Keratinocyte (primary cell): ENCODE data around the gene SEC61A2. TPM values are rescaled to one million over a fixed set of nuclear protein-coding genes. Genes with fewer than 3 reads are reported as not detected.

Experiments
- DNase-seq: peaks from one replicate; pipeline ENCODE4 v3.0.0-alpha.2; 2011; ENCODE audit warnings: low read depth, missing footprints, low spot score
- FAIRE-seq: peaks from 2 replicates; lab custom pipeline; 2011; peaks lifted over from hg19 to GRCh38; lab: Jason Lieb, UNC
- H2AFZ ChIP-seq: 2 replicates; pipeline ENCODE4 v1.6.0; 2012; ENCODE audit warnings: low read length, control low read depth, inconsistent platforms; ENCODE audit not compliant: control insufficient read depth
- H3K27ac ChIP-seq: 2 replicates; pipeline ENCODE4 v1.5.1; 2011; ENCODE audit warnings: low read length; ENCODE audit not compliant: control insufficient read depth, insufficient read depth
- H3K27me3 ChIP-seq: 3 replicates; pipeline ENCODE4 v1.6.0; 2011; ENCODE audit warnings: low read length; ENCODE audit not compliant: control insufficient read depth, insufficient read depth; ENCODE audit errors: extremely low read depth
- H3K36me3 ChIP-seq, 2 experiments: 2 replicates in 1 of 2; 3 replicates in 1 of 2; pipeline ENCODE4 v1.5.1; 2011; ENCODE audit warnings: low read length in 2 of 2, mild to moderate bottlenecking in 1 of 2; ENCODE audit not compliant: control insufficient read depth in 2 of 2, insufficient read depth in 2 of 2; ENCODE audit errors: extremely low read depth in 1 of 2
- H3K4me1 ChIP-seq: 3 replicates; pipeline ENCODE4 v1.5.1; 2011; ENCODE audit warnings: low read length; ENCODE audit not compliant: control insufficient read depth, insufficient read depth; ENCODE audit errors: extremely low read depth
- H3K4me2 ChIP-seq: 3 replicates; pipeline ENCODE4 v1.6.0; 2011; ENCODE audit warnings: low read depth, low read length; ENCODE audit not compliant: control insufficient read depth, insufficient read depth; ENCODE audit errors: extremely low read depth
- H3K4me3 ChIP-seq, 3 experiments: fragments of 200-600 bp in 1 of 3; sonication (generic) in 1 of 3; 2 replicates in 2 of 3; 3 replicates in 1 of 3; pipeline ENCODE4 v1.5.1; 2011 to 2016; ENCODE audit warnings: low read length in 3 of 3, mild to moderate bottlenecking in 3 of 3, control low read depth in 2 of 3, inconsistent platforms in 1 of 3, low read depth in 1 of 3, mixed read lengths in 1 of 3, mixed run types in 1 of 3, moderate library complexity in 1 of 3; ENCODE audit not compliant: control insufficient read depth in 2 of 3, insufficient read depth in 2 of 3; ENCODE audit errors: extremely low read depth in 1 of 3
- H3K79me2 ChIP-seq: 2 replicates; pipeline ENCODE4 v1.6.0; 2012; ENCODE audit warnings: low read length; ENCODE audit not compliant: control insufficient read depth, insufficient read depth
- H3K9ac ChIP-seq: 3 replicates; pipeline ENCODE4 v1.6.0; 2011; ENCODE audit warnings: low read length; ENCODE audit not compliant: control insufficient read depth, insufficient read depth; ENCODE audit errors: extremely low read depth
- H3K9me1 ChIP-seq: 3 replicates; pipeline ENCODE4 v1.6.0; 2011; ENCODE audit warnings: low read length; ENCODE audit not compliant: control insufficient read depth, insufficient read depth; ENCODE audit errors: extremely low read depth
- H3K9me3 ChIP-seq: 2 replicates; pipeline ENCODE4 v1.5.1; 2012; ENCODE audit warnings: low read depth, low read length; ENCODE audit not compliant: control insufficient read depth
- H4K20me1 ChIP-seq: 3 replicates; pipeline ENCODE4 v1.6.0; 2011; ENCODE audit warnings: low read length; ENCODE audit not compliant: control insufficient read depth, insufficient read depth; ENCODE audit errors: extremely low read depth
- EZH2 ChIP-seq: IDR thresholded peaks from one replicate; pipeline ENCODE4 v1.6.1; 2012; ENCODE audit warnings: inconsistent platforms, mild to moderate bottlenecking, low read length, moderate library complexity
- dilution Hi-C: fragments of 300-500 bp; cut with MboI; formaldehyde crosslinking; loops from one replicate; pipeline ENCODE4 v1.7.0; 2020; ENCODE audit warnings: low sequenced_read_pairs; ENCODE audit not compliant: extremely low pct_ligation_motif_present
- polyA minus RNA-seq, 3 experiments: library from RNA; depleted of rRNA, polyadenylated mRNA; stranded (reverse); fragments of >200 nt; gene quantifications; 1 replicate in 1 of 3; 2 replicates in 1 of 3; 3 replicates in 1 of 3; pipeline ENCODE4 v1.2.3, GENCODE V29; 2011
- polyA plus RNA-seq, 5 experiments: library from polyadenylated mRNA; depleted of rRNA in 3 of 5; stranded (reverse) in 3 of 5; stranded (forward) in 1 of 5; unstranded in 1 of 5; fragments of >200 nt; gene quantifications; 1 replicate in 1 of 5; 2 replicates in 3 of 5; 3 replicates in 1 of 5; pipeline versions ENCODE4 v1.2.1 to v1.2.3, GENCODE V29; 2011 to 2012; ENCODE audit warnings: missing spikeins in 2 of 5, low read depth in 1 of 5, low replicate concordance in 1 of 5
- TF ChIP-seq, protein P1 (sequence below), 3 experiments: IDR thresholded peaks in 1 of 3; conservative IDR thresholded peaks in 1 of 3; optimal IDR thresholded peaks in 1 of 3; 2 replicates in 2 of 3; 3 replicates in 1 of 3; pipeline versions ENCODE3 to v1.5.1; 2011; ENCODE audit warnings: low read length in 3 of 3, mild to moderate bottlenecking in 3 of 3, moderate library complexity in 2 of 3, control low read depth in 1 of 3, inconsistent platforms in 1 of 3; ENCODE audit not compliant: insufficient read depth in 2 of 3; ENCODE audit errors: extremely low read depth in 1 of 3

The SEC61A2 gene
- polyA plus RNA-seq (11.5 to 13.7 TPM (median 13.5 TPM) in 3 replicates), polyA minus RNA-seq (3.2 to 13.8 TPM (median 8.9 TPM) in 3 replicates)
- polyA plus RNA-seq (2011; ENCODE audit: low read depth) = 2.8 TPM
- polyA plus RNA-seq (2011; cell fraction: cytosol; rRNA removed) = 6.4 and 10.3 TPM in 2 replicates
- 36.4 and 40.0 TPM in 2 replicates for polyA plus RNA-seq (2011; cell fraction: nucleus; rRNA removed)
- polyA plus RNA-seq (2012; ENCODE audit: low replicate concordance) = 5.7 and 7.0 TPM in 2 replicates
- polyA minus RNA-seq (2011; cell fraction: cytosol; rRNA and poly(A)+ RNA removed) = 7.9 TPM
- polyA minus RNA-seq (2011; cell fraction: nucleus; rRNA and poly(A)+ RNA removed) = 13.3 and 16.3 TPM in 2 replicates

DNA sequence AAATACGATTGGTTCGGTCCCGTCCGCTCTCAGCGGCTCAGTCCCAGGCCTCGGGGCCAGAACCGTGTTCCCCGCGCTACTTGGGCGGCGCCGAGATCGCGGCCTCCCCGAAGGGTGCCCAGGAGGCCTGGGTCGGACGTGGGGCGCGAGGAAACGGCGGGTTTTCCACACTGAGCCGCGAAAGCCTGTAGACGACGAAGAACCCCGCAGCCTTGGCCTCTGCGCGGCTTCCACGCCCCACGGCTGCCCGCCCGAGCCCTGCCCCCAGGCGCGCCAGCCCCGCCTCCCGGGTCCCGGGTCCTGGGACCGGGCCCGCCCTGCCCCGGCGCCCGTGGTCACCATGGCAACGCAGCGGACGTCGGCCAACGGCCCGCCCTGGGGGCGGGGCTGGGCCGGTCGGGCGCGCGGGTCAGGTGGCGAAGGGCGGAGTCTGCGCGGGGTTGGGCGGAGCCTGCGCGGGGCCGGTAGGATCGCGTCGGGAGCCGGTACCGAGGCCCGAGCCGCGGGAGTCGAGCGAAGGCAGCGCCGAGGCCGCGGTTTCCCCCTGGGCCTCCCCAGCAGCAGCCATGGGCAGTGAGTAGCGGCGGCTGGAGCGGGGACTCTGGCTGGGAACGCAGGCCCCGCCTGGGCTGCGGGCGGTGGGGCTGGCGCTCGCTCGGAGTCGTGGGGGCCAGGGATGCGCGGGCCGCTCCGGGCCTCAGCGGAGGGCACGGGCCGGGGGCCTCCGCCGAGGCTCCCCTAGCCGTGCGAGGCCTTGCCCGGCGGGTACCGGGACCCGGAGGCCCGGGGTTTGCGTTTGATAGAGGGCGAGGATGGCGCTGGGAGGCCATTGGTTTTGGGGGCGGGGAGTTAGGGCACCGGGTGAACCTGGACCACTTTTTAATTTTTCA, at the start of gene SEC61A2:
TSS of gene SEC61A2 (plus strand) at position 456 of the 890 bp plus-strand sequence. CDS start at position 567, 111 bp downstream.
- DNase-seq = no peak
- H3K79me2 ChIP-seq = peaks cover 16% of the 10 kb centered on the region
- H3K9ac ChIP-seq = peak within 1 kb of the TSS; percentile 82
- H3K4me2 ChIP-seq = peak within 1 kb of the TSS; percentile 95
- peak within 1 kb of the TSS; percentile 80 for H3K27ac ChIP-seq
- TF ChIP-seq, protein P1, sequence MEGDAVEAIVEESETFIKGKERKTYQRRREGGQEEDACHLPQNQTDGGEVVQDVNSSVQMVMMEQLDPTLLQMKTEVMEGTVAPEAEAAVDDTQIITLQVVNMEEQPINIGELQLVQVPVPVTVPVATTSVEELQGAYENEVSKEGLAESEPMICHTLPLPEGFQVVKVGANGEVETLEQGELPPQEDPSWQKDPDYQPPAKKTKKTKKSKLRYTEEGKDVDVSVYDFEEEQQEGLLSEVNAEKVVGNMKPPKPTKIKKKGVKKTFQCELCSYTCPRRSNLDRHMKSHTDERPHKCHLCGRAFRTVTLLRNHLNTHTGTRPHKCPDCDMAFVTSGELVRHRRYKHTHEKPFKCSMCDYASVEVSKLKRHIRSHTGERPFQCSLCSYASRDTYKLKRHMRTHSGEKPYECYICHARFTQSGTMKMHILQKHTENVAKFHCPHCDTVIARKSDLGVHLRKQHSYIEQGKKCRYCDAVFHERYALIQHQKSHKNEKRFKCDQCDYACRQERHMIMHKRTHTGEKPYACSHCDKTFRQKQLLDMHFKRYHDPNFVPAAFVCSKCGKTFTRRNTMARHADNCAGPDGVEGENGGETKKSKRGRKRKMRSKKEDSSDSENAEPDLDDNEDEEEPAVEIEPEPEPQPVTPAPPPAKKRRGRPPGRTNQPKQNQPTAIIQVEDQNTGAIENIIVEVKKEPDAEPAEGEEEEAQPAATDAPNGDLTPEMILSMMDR (optimal IDR thresholded peaks at IDR 0.05 in 1 of 3, IDR thresholded peaks at IDR 0.05 in 1 of 3, conservative IDR thresholded peaks at IDR 0.05 in 1 of 3; ENCODE audit: extremely low read depth in 1 of 3, insufficient read depth in 2 of 3, low read length in 3 of 3) = no peak
- TF ChIP-seq EZH2 = no peak
- H4K20me1 ChIP-seq = no peaks in the 10 kb centered on the region
- peak within 1 kb of the TSS; percentile 81 to 84 (median 84) for H3K4me3 ChIP-seq
- no peaks in the 10 kb centered on the region for H3K36me3 ChIP-seq
- H2AFZ ChIP-seq = peak within 1 kb of the TSS; percentile 96
- H3K4me1 ChIP-seq = no peaks in the 10 kb centered on the region
- no peak for FAIRE-seq
- H3K9me3 ChIP-seq = no peaks in the 10 kb centered on the region
- dilution Hi-C loops = no loop called here
- H3K9me1 ChIP-seq = no peaks in the 10 kb centered on the region
- H3K27me3 ChIP-seq = no peaks in the 10 kb centered on the region

DNA sequence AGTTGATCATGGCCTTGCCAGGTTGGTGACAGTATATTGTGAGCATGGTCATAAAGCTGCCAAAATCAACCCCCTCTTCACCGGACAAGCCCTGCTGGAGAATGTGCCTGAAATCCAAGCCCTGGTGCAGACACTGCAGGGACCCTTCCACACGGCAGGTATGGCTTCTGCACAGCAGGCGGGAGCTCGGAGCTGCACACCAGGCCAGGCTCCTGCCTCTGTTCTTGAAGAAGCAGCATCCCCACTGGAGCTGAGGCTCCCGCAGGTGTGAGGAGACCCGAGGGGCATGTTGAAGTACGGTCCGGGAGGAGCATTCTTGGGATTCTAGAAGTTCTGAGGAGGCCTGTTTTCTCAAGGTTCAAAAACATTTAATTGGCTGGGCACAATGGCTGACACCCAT, 48.0 kb upstream of the SEC61A2 start:
- Histone ChIP-seq H3K36me3 (peaks cover 0 to 3% of the 10 kb centered on the region in 2 experiments), H3K4me1 (peaks cover 3% of the 10 kb centered on the region), H3K9me1 (no peaks in the 10 kb centered on the region), H3K79me2 (no peaks in the 10 kb centered on the region), H3K27ac (no peak overlapping the region), H3K9me3 (no peaks in the 10 kb centered on the region), H3K4me3 (no peak overlapping the region), H4K20me1 (peaks cover 2% of the 10 kb centered on the region), H2AFZ (no peak overlapping the region), H3K27me3 (no peaks in the 10 kb centered on the region), H3K9ac (no peak overlapping the region), H3K4me2 (no peak overlapping the region)
- no peak for FAIRE-seq
- DNase-seq = no peak
- dilution Hi-C loops = no loop called here
- TF ChIP-seq, protein P1 (optimal IDR thresholded peaks at IDR 0.05 in 1 of 3, IDR thresholded peaks at IDR 0.05 in 1 of 3, conservative IDR thresholded peaks at IDR 0.05 in 1 of 3; ENCODE audit: extremely low read depth in 1 of 3, insufficient read depth in 2 of 3, low read length in 3 of 3) = no peak
- TF ChIP-seq EZH2 = no peak
